SH-SY5Y (cell line): ENCODE results near the gene JAZF1.

Experiments used
- GATA2 ChIP-seq: IDR thresholded peaks from 2 replicates; pipeline ENCODE4 v1.6.1; 2011; ENCODE audit warnings: mild to moderate bottlenecking, low read depth, low read length
- GATA3 ChIP-seq: IDR thresholded peaks from 2 replicates; pipeline ENCODE4 v1.6.1; 2011; ENCODE audit warnings: low read depth, mild to moderate bottlenecking, low read length, moderate library complexity

- no peak for TF ChIP-seq GATA2
- TF ChIP-seq GATA3: no peak
Measured at GRCh38 chr7:27860800-27861199, 319.8 kb downstream of the JAZF1 start.
